ENCODE measurements around the gene PLD1. TPM values are rescaled to one million over a fixed set of nuclear protein-coding genes. Genes with fewer than 3 reads are reported as not detected.

Gene PLD1
- total and polyA plus RNA-seq, 8 donors, result 3.4 to 43.0 (median 11.0) TPM

DNA sequence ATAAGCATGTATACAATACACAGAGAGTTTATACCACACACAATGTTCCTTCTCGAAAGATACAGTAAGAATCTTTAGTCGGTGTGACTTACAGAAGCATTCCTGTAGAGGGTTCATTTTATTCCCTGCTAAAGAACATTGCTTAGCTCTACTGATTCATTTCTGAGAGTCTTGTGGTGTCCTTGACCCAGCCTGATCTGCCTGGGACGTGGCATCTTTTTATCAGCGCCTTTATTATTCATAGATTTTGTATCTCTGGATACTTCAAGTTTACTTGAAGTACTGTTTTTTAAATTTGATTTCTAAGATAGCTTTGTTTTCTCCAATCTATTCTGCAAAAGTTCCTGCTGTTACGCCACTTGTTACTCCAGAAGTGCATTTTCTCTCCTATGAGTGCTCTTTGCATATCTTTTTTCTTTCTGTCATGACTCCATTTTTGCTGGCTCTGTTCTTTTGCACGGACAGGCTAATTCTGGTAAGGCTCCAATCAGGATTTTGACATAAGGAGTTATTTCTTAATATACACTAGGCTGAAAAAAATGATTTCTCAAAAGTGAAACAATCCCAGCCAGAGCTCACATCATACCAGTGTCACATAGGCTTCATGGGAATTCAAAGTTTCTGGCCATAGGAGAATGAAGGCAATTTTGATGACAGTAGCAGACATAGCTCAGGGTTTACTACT, 235.6 kb downstream of the PLD1 start:
- DNase-seq, result no peak
- no peaks in the 10 kb centered on the region for H3K27me3 ChIP-seq
- intact Hi-C loops (cut with DNase I; ENCODE audit: low total_unique reads), result no loop called here
- WGBS, 5 donors, result 76 to 83% (median 82%) methylated on average over 6 of the region's 6 CpGs
- H3K36me3 ChIP-seq, result no peaks in the 10 kb centered on the region
- TF ChIP-seq EP300 (IDR thresholded peaks at IDR 0.05), result no peak
- TF ChIP-seq POLR2A (IDR thresholded peaks at IDR 0.05), result no peak
- H3K27ac ChIP-seq, result no peak overlapping the region
- H3K4me3 ChIP-seq, result no peak overlapping the region
- no peaks in the 10 kb centered on the region for H3K4me1 ChIP-seq
- no peaks in the 10 kb centered on the region for H3K9me3 ChIP-seq

DNA sequence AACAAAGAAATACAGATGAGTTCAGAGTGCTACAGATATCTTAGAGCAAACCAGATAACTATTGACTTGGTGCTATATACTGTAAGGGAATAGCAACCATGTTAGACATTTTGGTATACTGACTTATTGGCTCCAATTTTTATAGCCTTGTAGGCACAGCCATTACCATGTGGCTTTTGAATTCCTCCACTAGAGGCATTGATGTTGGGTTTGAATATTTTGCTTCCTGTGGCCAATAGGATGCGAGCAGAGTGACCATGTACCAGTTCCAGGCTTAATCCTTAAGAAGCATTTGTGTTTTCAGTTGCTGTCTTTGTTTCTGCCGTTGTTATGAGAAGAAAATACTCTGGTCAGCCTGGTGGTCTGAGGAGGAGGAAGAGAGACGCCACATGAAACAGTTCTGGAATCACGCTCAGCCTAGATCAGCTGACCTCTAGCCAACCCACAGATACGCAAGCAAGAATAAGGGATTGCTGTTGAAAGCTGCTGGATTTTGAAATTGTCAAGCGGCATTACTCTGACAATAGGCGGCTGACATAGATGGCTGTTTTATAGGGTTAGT, 240.6 kb downstream of the PLD1 start:
- Histone ChIP-seq H3K9me3 (no peaks in the 10 kb centered on the region), H3K4me1 (peaks cover 0 to 9% (median 0%) of the 10 kb centered on the region in 4 donors), H3K36me3 (no peaks in the 10 kb centered on the region), H3K4me3 (no peak overlapping the region), H3K27me3 (no peaks in the 10 kb centered on the region), H3K27ac (no peak overlapping the region)
- WGBS, 5 donors, result 84 to 91% (median 88%) methylated on average over 7 of the region's 7 CpGs
- no peak for TF ChIP-seq POLR2A (IDR thresholded peaks at IDR 0.05)
- no peak for TF ChIP-seq POLR2AphosphoS5 (IDR thresholded peaks at IDR 0.05)
- TF ChIP-seq EP300 (IDR thresholded peaks at IDR 0.05), result no peak
- TF ChIP-seq, protein P1, sequence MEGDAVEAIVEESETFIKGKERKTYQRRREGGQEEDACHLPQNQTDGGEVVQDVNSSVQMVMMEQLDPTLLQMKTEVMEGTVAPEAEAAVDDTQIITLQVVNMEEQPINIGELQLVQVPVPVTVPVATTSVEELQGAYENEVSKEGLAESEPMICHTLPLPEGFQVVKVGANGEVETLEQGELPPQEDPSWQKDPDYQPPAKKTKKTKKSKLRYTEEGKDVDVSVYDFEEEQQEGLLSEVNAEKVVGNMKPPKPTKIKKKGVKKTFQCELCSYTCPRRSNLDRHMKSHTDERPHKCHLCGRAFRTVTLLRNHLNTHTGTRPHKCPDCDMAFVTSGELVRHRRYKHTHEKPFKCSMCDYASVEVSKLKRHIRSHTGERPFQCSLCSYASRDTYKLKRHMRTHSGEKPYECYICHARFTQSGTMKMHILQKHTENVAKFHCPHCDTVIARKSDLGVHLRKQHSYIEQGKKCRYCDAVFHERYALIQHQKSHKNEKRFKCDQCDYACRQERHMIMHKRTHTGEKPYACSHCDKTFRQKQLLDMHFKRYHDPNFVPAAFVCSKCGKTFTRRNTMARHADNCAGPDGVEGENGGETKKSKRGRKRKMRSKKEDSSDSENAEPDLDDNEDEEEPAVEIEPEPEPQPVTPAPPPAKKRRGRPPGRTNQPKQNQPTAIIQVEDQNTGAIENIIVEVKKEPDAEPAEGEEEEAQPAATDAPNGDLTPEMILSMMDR (IDR thresholded peaks at IDR 0.05), result no peak
- no peak for DNase-seq
- intact Hi-C loops (cut with DNase I; ENCODE audit: low total_unique reads), result loop anchor here (10.0 kb wide), 2 partner anchors 385 to 525 kb away; no protein-coding TSS in a partner anchor

DNA sequence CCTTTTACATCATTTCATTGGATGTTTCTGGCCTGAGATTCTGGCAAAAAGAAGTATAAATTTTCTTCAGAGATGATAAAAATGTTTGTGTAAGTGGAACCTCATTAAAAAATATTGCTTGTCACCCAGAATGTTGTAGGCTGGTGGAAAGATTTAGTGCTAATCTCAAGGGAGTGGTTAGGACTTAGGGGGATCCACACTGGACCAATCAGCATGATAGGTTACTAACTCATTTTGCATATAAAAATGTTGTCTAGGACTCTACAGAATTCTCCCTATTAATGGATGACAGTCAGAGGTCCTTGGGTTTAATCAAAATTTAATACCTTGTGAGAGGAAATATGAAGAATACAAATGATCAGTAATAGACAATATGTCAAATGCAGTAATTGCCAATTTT, 241.5 kb downstream of the PLD1 start:
- Histone ChIP-seq H3K4me3 (no peak overlapping the region), H3K36me3 (no peaks in the 10 kb centered on the region), H3K9me3 (no peaks in the 10 kb centered on the region), H3K4me1 (peaks cover 0 to 9% (median 0%) of the 10 kb centered on the region in 4 donors), H3K27me3 (no peaks in the 10 kb centered on the region), H3K27ac (no peak overlapping the region)
- DNase-seq, result no peak
- intact Hi-C loops (cut with DNase I; ENCODE audit: low total_unique reads), result loop anchor here (10.0 kb wide), 2 partner anchors 384 to 524 kb away; no protein-coding TSS in a partner anchor
- TF ChIP-seq POLR2AphosphoS5 (IDR thresholded peaks at IDR 0.05) (no peak), POLR2A (IDR thresholded peaks at IDR 0.05) (no peak), EP300 (IDR thresholded peaks at IDR 0.05) (no peak)

DNA sequence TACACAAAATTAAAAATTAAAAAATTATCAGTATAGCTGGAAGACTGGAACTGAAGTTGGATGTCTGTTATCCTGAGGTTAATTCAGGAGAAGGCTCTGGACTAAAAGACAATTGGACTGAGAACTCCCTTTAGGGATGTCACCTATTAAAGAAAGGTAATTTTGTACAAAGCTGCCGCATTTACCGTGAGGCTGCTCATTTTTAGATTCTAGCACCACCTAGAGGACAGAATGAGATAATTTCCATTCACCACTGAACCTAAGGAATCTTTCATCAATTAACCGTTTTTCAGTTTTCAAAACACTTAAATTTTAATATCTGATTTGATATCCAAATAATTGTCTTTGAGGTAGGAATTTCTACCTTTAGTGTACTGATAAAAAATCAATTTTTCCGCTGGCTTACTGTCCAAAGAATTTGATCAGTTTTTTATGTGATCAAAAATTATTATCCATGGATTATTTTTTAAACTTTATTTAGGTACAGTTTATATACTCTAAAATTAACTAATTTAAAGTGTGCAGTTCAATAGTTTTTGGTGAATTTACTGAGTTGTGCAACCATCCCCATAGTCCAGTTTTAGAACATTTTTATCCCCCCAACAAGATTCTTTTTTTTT, 243.4 kb downstream of the PLD1 start:
- no peaks in the 10 kb centered on the region for H3K9me3 ChIP-seq
- no peak overlapping the region for H3K27ac ChIP-seq
- no peaks in the 10 kb centered on the region for H3K36me3 ChIP-seq
- TF ChIP-seq POLR2A (IDR thresholded peaks at IDR 0.05), result no peak
- TF ChIP-seq POLR2AphosphoS5 (IDR thresholded peaks at IDR 0.05), result no peak
- TF ChIP-seq, protein P1 (IDR thresholded peaks at IDR 0.05), result peak in 5 of 7 experiments; percentile 52 to 77 (median 73)
- peak in 1 of 2 donors; percentile 74 for DNase-seq
- H3K27me3 ChIP-seq, result no peaks in the 10 kb centered on the region
- 2 to 7% (median 3%) methylated on average over 4 of the region's 4 CpGs for WGBS, 5 donors
- intact Hi-C loops (cut with DNase I; ENCODE audit: low total_unique reads), result loop anchor here (10.0 kb wide), 2 partner anchors 382 to 522 kb away; no protein-coding TSS in a partner anchor
- H3K4me1 ChIP-seq, result peaks cover 0 to 9% (median 0%) of the 10 kb centered on the region in 4 donors
- no peak overlapping the region for H3K4me3 ChIP-seq

DNA sequence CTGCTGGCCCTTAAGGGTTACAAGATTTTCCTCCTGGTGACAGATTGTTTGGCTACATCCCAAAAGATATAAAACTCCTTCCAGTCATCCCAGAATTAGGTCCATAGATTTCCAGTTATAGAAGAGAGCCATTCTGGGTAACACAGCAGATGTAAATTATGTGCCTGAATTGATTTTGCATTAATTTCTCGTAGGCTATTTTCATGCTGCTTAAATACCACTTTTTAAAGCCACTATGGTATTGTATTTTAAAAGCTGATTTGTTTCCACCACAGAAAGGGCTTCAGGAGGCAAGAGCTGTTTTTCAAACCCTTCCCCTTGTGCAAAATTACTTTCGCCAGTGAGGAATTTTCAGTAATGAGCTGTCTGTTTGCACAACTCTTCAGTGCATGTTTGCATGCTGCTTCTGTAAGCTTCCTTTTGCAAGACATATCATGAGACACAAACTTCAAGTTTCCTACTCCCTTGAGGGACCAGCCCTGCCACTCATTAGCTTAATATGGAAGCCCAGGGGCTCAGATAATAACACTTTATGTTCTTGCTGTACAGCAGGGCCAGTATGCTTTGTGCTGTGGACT, 244.7 kb downstream of the PLD1 start:
- no peaks in the 10 kb centered on the region for H3K36me3 ChIP-seq
- H3K4me3 ChIP-seq, result no peak overlapping the region
- H3K9me3 ChIP-seq, result no peaks in the 10 kb centered on the region
- no peak overlapping the region for H3K27ac ChIP-seq
- peaks cover 0 to 9% (median 0%) of the 10 kb centered on the region in 4 donors for H3K4me1 ChIP-seq
- H3K27me3 ChIP-seq, result no peaks in the 10 kb centered on the region
- intact Hi-C loops (cut with DNase I; ENCODE audit: low total_unique reads), result loop anchor here (10.0 kb wide), 2 partner anchors 381 to 521 kb away; no protein-coding TSS in a partner anchor
- TF ChIP-seq POLR2AphosphoS5 (IDR thresholded peaks at IDR 0.05), result no peak
- TF ChIP-seq POLR2A (IDR thresholded peaks at IDR 0.05), result no peak
- TF ChIP-seq, protein P1 (IDR thresholded peaks at IDR 0.05), result no peak
- TF ChIP-seq EP300 (IDR thresholded peaks at IDR 0.05), result no peak
- DNase-seq, result no peak
- WGBS, 5 donors, result 79 to 89% (median 82%) methylated on average over 2 of the region's 2 CpGs
